HG02571 (cell line): ENCODE measurements around the gene MCIDAS.

Source experiments
- ATAC-seq: cut with Tn5 transposase; IDR thresholded peaks from one replicate; pipeline ENCODE4 v1.9.1; 2021; ENCODE audit warnings: mild to moderate bottlenecking, moderate library complexity; ENCODE audit not compliant: unreplicated experiment

Gene MCIDAS

GRCh38 chr5:55226934-55227663 lies at the start of gene MCIDAS:
MCIDAS (minus strand) TSS chr5:55227315; CDS start chr5:55227138, 177 bp downstream.
- peak; percentile 46 for ATAC-seq

- no peak for ATAC-seq
These were observed 49.7 kb upstream of the MCIDAS start for GRCh38 chr5:55276771-55277170.

- no peak for ATAC-seq
These were observed 31.2 kb upstream of the MCIDAS start for GRCh38 chr5:55258339-55258738.

- ATAC-seq: no peak
These were observed 27.7 kb upstream of the MCIDAS start for GRCh38 chr5:55254802-55255201.

- ATAC-seq: no peak
These were observed 22.9 kb upstream of the MCIDAS start for GRCh38 chr5:55250064-55250463.

GRCh38 chr5:55241746-55242145 lies 14.6 kb upstream of the MCIDAS start:
- no peak for ATAC-seq

GRCh38 chr5:55236800-55237199 lies 9.7 kb upstream of the MCIDAS start:
- ATAC-seq: no peak

- no peak for ATAC-seq
These were observed 7.1 kb upstream of the MCIDAS start for GRCh38 chr5:55234121-55234700.

GRCh38 chr5:55232985-55233928 lies 6.1 kb upstream of the MCIDAS start, which contains the start of gene CCNO:
CCNO (minus strand) TSS chr5:55233608; CDS start chr5:55233523, 85 bp downstream.
- ATAC-seq: peak; percentile 63

- ATAC-seq: no peak
These were observed 5.3 kb upstream of the MCIDAS start for GRCh38 chr5:55232271-55232984.

GRCh38 chr5:55231919-55232270 lies 4.8 kb upstream of the MCIDAS start:
- ATAC-seq: no peak

GRCh38 chr5:55231029-55231918 lies 4.2 kb upstream of the MCIDAS start:
- no peak for ATAC-seq

GRCh38 chr5:55230086-55230629 lies 3.0 kb upstream of the MCIDAS start:
- ATAC-seq: no peak

- no peak for ATAC-seq
These were observed 732 bp upstream of the MCIDAS start for GRCh38 chr5:55227664-55228430.

- ATAC-seq: no peak
These were observed 835 bp downstream of the MCIDAS start for GRCh38 chr5:55226027-55226933.

GRCh38 chr5:55225346-55225745 lies 1.8 kb downstream of the MCIDAS start:
- ATAC-seq: no peak

- no peak for ATAC-seq
These were observed 3.3 kb downstream of the MCIDAS start for GRCh38 chr5:55223812-55224240.
